ENCODE data around the gene CD151. TPM values are rescaled to one million over a fixed set of nuclear protein-coding genes. Genes with fewer than 3 reads are reported as not detected.
A peak's percentile ranks its signal among the peaks of the same experiment; 100 is the strongest.

The CD151 gene
- total and polyA plus RNA-seq, 7 donors, result 149 to 358 (median 168) TPM

GRCh38 chr11:813456-814096 is 19.2 kb upstream of the CD151 start:
- 77 to 83% (median 81%) methylated on average over 9 of the region's 9 CpGs for WGBS, 3 donors
- Histone ChIP-seq H3K36me3 (ENCODE audit: insufficient read depth in 1 of 2, low read depth in 1 of 2) (peaks cover 10 to 46% of the 10 kb centered on the region in 2 donors), H3K27me3 (ENCODE audit: insufficient read depth in 3 of 3, low read length in 2 of 3) (no peaks in the 10 kb centered on the region), H3K4me3 (no peak overlapping the region), H3K9me3 (no peaks in the 10 kb centered on the region), H3K27ac (peak overlapping the region; percentile 97), H3K4me1 (peaks cover 25% of the 10 kb centered on the region)
- intact Hi-C loops (cut with DNase I), result no loop called here
- DNase-seq, result no peak
- no peak for ATAC-seq
- TF ChIP-seq CTCF (IDR thresholded peaks at IDR 0.05), result no peak

DNA sequence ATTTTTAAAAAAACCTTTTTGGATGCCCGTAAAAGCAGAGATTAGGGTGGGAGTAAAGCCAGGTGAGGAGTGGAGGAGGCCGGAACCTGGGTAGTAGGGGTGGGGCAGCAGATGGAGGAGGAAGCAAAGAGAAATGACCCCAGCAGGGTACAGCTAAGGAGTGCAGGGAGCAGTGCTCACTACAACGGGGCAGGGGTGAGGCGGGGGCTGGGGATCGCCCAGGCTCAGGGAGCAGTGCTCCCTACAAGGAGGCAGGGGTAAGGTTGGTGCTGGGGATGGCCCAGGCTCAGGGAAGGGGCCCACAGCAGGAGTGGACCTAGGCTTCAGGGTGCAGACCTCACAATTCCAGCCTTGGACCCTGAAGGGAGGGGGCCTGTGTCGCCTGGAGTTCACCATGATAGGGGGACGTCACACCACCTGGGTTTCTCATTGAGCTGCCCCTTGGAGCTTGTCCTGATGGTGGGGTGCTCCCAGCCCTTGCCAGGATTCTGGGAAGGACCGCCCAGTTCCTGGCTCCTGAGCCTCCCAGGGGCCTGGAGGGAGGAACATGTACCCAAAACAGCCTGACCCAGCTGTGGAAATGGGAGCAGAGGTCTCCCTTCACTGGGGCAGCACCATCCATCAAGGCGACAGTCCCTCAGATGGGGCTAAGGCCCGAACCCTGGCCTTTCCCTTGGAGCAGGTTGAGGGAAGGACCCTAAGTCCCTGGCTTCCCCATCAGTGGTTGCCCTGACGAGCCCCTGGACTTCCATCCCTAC is 16.9 kb upstream of the CD151 start:
- ATAC-seq, result no peak
- H3K27ac ChIP-seq, result no peak overlapping the region
- peaks cover 10 to 46% of the 10 kb centered on the region in 2 donors for H3K36me3 ChIP-seq (ENCODE audit: insufficient read depth in 1 of 2, low read depth in 1 of 2)
- H3K4me1 ChIP-seq, result peaks cover 26% of the 10 kb centered on the region
- no peak for TF ChIP-seq CTCF (IDR thresholded peaks at IDR 0.05)
- no peaks in the 10 kb centered on the region for H3K27me3 ChIP-seq (ENCODE audit: insufficient read depth in 3 of 3, low read length in 2 of 3)
- intact Hi-C loops (cut with DNase I), result no loop called here
- WGBS, 3 donors, result 86 to 92% (median 89%) methylated on average over 11 of the region's 11 CpGs
- H3K9me3 ChIP-seq, result no peaks in the 10 kb centered on the region
- DNase-seq, result no peak
- H3K4me3 ChIP-seq, result no peak overlapping the region

DNA sequence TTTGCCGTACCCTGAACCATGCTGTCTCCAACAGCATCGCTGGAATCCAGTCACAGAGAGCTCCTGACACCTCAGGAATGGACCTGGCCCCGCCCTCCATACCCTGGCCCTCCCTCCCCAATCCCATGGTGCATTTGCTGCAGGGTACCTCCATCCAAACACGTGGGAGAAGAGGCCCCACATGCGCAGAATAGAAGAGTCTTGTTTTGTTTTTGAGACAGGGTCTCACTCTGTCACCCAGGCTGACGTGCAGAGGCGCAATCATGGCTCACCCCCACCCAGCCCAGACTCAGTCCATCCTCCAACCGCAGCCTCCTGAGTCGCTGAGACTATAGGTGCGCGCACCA is 16.3 kb upstream of the CD151 start:
- peaks cover 26% of the 10 kb centered on the region for H3K4me1 ChIP-seq
- ATAC-seq, result no peak
- H3K36me3 ChIP-seq (ENCODE audit: insufficient read depth in 1 of 2, low read depth in 1 of 2), result peaks cover 9 to 41% of the 10 kb centered on the region in 2 donors
- no peak overlapping the region for H3K4me3 ChIP-seq
- WGBS, 3 donors, result 76 to 79% (median 77%) methylated on average over 11 of the region's 11 CpGs
- no peaks in the 10 kb centered on the region for H3K27me3 ChIP-seq (ENCODE audit: insufficient read depth in 3 of 3, low read length in 2 of 3)
- no peak for TF ChIP-seq CTCF (IDR thresholded peaks at IDR 0.05)
- no peak for DNase-seq
- no peak overlapping the region for H3K27ac ChIP-seq
- H3K9me3 ChIP-seq, result no peaks in the 10 kb centered on the region
- intact Hi-C loops (cut with DNase I), result no loop called here

GRCh38 chr11:818396-819128 is 14.2 kb upstream of the CD151 start, which contains the start of gene PNPLA2:
TSS of gene PNPLA2 (plus strand) at chr11:818914. CDS start at chr11:819719, 805 bp downstream.
- ATAC-seq (no peak), DNase-seq (peak; percentile 60 to 78)
- Histone ChIP-seq H3K36me3 (ENCODE audit: insufficient read depth in 1 of 2, low read depth in 1 of 2) (peaks cover 2 to 40% of the 10 kb centered on the region in 2 donors), H3K27ac (peak within 1 kb of the TSS; percentile 96), H3K4me3 (peak within 1 kb of the TSS; percentile 88), H3K4me1 (peaks cover 30% of the 10 kb centered on the region), H3K27me3 (ENCODE audit: insufficient read depth in 3 of 3, low read length in 2 of 3) (no peaks in the 10 kb centered on the region), H3K9me3 (no peaks in the 10 kb centered on the region)
- intact Hi-C loops (cut with DNase I), result no loop called here
- 31 to 42% (median 41%) methylated on average over 17 to 20 of the region's 20 CpGs for WGBS, 3 donors
- no peak for TF ChIP-seq CTCF (IDR thresholded peaks at IDR 0.05)
